H1 (cell line): Measurements from ENCODE around the gene CNOT8.

Source experiments
- BCL11A ChIP-seq, 2 experiments: IDR thresholded peaks; one replicate each; pipeline ENCODE4 v1.6.1; 2011; ENCODE audit warnings: low read depth in 2 of 2, low read length in 2 of 2, mild to moderate bottlenecking in 2 of 2
- JUND ChIP-seq: IDR thresholded peaks from 2 replicates; pipeline ENCODE4 v1.6.1; 2011; ENCODE audit warnings: mild to moderate bottlenecking, improper control_type of control experiment, low read length
- MAFK ChIP-seq: IDR thresholded peaks from 2 replicates; pipeline ENCODE4 v1.6.1; 2012; ENCODE audit warnings: low read depth, mild to moderate bottlenecking, improper control_type of control experiment, low read length
- POLR2A ChIP-seq, 2 experiments: IDR thresholded peaks; 1 replicate in 1 of 2; 2 replicates in 1 of 2; pipeline ENCODE4 v1.6.1; 2011; ENCODE audit warnings: low read depth in 2 of 2, low read length in 2 of 2, mild to moderate bottlenecking in 2 of 2; ENCODE audit errors: control extremely low read depth in 1 of 2

DNA sequence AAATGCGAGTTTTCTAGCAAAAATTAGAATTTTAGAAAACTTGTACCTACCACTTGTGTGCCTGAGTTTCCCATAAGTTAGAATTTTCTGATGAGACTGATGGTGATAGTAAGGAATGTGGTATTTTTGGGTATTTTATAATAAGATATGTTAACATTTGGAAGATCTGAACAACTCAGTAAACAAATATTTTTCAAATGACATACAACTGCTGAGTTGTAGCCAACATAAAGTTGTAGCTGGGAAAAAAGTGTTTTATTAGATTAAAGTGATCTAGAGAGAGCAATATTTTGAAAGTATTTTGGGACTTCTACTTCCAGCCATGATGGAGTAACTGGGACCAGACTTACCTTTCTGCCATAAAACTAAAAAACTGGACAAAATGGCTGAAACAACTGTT, 41.6 kb downstream of the CNOT8 start:
- TF ChIP-seq POLR2A (IDR thresholded peaks at IDR 0.05; ENCODE audit: control extremely low read depth in 1 of 2, low read depth in 2 of 2, low read length in 2 of 2) (no peak), JUND (no peak), BCL11A (IDR thresholded peaks at IDR 0.05; ENCODE audit: low read depth in 2 of 2, low read length in 2 of 2) (no peak), MAFK (no peak)
